IMR-90 (cell line): ENCODE results near the gene SLC25A21. TPM values are rescaled to one million over a fixed set of nuclear protein-coding genes. Genes with fewer than 3 reads are reported as not detected.

Source experiments
- ATAC-seq: fragments of 200-7000 bp; cut with Tn5 transposase; 2 replicates; pipeline ENCODE4 v1.9.1; 2020; ENCODE audit warnings: low read depth, mild to moderate bottlenecking, moderate library complexity
- BruUV-seq: library from RNA; stranded (reverse); fragments of 400-500 nt; replicated peaks from 2 replicates; lab custom pipeline; 2021; lab: Mats Ljungman, UMichigan
- CTCF ChIA-PET: fragments of 300-600 bp; formaldehyde crosslinking; extraction: SDS; loops from one replicate; lab custom pipeline; 2021; ENCODE audit warnings: antibody characterized with exemption; lab: Yijun Ruan, JAX
- POLR2A ChIA-PET: fragments of 300-600 bp; sonication (Branson Sonifier 250); formaldehyde crosslinking; loops from one replicate; lab custom pipeline; 2022; ENCODE audit warnings: antibody characterized with exemption; ENCODE audit not compliant: unreplicated experiment; lab: Charles Lee
- DNase-seq: peaks from one replicate; pipeline ENCODE4 v3.0.0; 2013
- H2AFZ ChIP-seq: replicated peaks from 2 replicates; pipeline ENCODE3; 2013; ENCODE audit warnings: low read length, mild to moderate bottlenecking; ENCODE audit not compliant: poor library complexity
- H2AK5ac ChIP-seq: 2 replicates; pipeline ENCODE4 v1.6.1; 2013; ENCODE audit warnings: low read depth, low read length, inconsistent platforms
- H2AK9ac ChIP-seq: replicated peaks from 2 replicates; pipeline ENCODE3; 2013; ENCODE audit warnings: mild to moderate bottlenecking, low read depth, low read length, moderate library complexity; ENCODE audit not compliant: poor library complexity
- H2BK120ac ChIP-seq: 2 replicates; pipeline ENCODE4 v1.6.1; 2013; ENCODE audit warnings: low read depth, low read length, inconsistent platforms
- H2BK15ac ChIP-seq: 3 replicates; pipeline ENCODE4 v1.6.1; 2013; ENCODE audit warnings: low read depth, low read length, inconsistent platforms
- H2BK20ac ChIP-seq: 2 replicates; pipeline ENCODE4 v1.6.1; 2013; ENCODE audit warnings: low read depth, mild to moderate bottlenecking, inconsistent platforms, low read length, moderate library complexity
- H2BK5ac ChIP-seq: 2 replicates; pipeline ENCODE4 v1.6.1; 2013; ENCODE audit warnings: mild to moderate bottlenecking, low read depth, low read length, inconsistent platforms; ENCODE audit not compliant: poor library complexity, severe bottlenecking
- H3K14ac ChIP-seq: replicated peaks from 2 replicates; pipeline ENCODE4 v1.6.1; 2013; ENCODE audit warnings: low read depth, low read length, inconsistent platforms
- H3K18ac ChIP-seq: 2 replicates; pipeline ENCODE4 v1.6.1; 2013; ENCODE audit warnings: low read depth, low read length, control low read depth
- H3K23ac ChIP-seq: 2 replicates; pipeline ENCODE4 v1.6.1; 2013; ENCODE audit warnings: low read depth, low read length, inconsistent platforms
- H3K27ac ChIP-seq: 2 replicates; pipeline ENCODE4 v1.5.1; 2013; ENCODE audit warnings: mild to moderate bottlenecking, control low read depth, low read length; ENCODE audit not compliant: insufficient read depth
- H3K27me3 ChIP-seq: 2 replicates; pipeline ENCODE4 v1.6.1; 2013; ENCODE audit warnings: low read length; ENCODE audit not compliant: control insufficient read depth, insufficient read depth
- H3K36me3 ChIP-seq: 2 replicates; pipeline ENCODE4 v1.6.1; 2013; ENCODE audit warnings: low read length, mixed read lengths; ENCODE audit not compliant: control insufficient read depth, insufficient read depth
- H3K4ac ChIP-seq: 2 replicates; pipeline ENCODE4 v1.6.1; 2013; ENCODE audit warnings: low read depth, low read length, inconsistent platforms
- H3K4me1 ChIP-seq: 2 replicates; pipeline ENCODE4 v1.6.1; 2013; ENCODE audit warnings: low read length, mixed read lengths; ENCODE audit not compliant: control insufficient read depth, insufficient read depth
- H3K4me2 ChIP-seq: 2 replicates; pipeline ENCODE4 v1.6.1; 2013; ENCODE audit warnings: low read depth, mild to moderate bottlenecking, control low read depth, low read length, moderate library complexity
- H3K4me3 ChIP-seq: 2 replicates; pipeline ENCODE4 v1.5.1; 2013; ENCODE audit warnings: low read depth, mild to moderate bottlenecking, control low read depth, low read length, moderate library complexity; ENCODE audit not compliant: insufficient read depth
- H3K56ac ChIP-seq: 2 replicates; pipeline ENCODE4 v1.6.1; 2013; ENCODE audit warnings: low read length, inconsistent platforms; ENCODE audit not compliant: insufficient read depth; ENCODE audit errors: extremely low read depth
- H3K79me1 ChIP-seq, 2 experiments: 2 replicates each; pipeline ENCODE4 v1.6.1; 2013; ENCODE audit warnings: low read length in 2 of 2, inconsistent platforms in 1 of 2, low read depth in 1 of 2
- H3K9ac ChIP-seq: 2 replicates; pipeline ENCODE4 v1.6.1; 2013; ENCODE audit warnings: low read depth, low read length, control low read depth
- H3K9me1 ChIP-seq: 2 replicates; pipeline ENCODE4 v1.6.1; 2013; ENCODE audit warnings: low read length, inconsistent platforms; ENCODE audit not compliant: insufficient read depth
- H3K9me3 ChIP-seq: 2 replicates; pipeline ENCODE4 v1.6.1; 2013; ENCODE audit warnings: low read length; ENCODE audit not compliant: control insufficient read depth, insufficient read depth
- H4K20me1 ChIP-seq: 2 replicates; pipeline ENCODE4 v1.6.1; 2013; ENCODE audit warnings: low read length, inconsistent platforms; ENCODE audit not compliant: insufficient read depth
- H4K5ac ChIP-seq: 2 replicates; pipeline ENCODE4 v1.6.1; 2013; ENCODE audit warnings: mild to moderate bottlenecking, low read depth, low read length, control low read depth
- H4K8ac ChIP-seq, 2 experiments: 2 replicates each; pipeline ENCODE4 v1.6.1; 2013; ENCODE audit warnings: low read depth in 2 of 2, low read length in 2 of 2, control low read depth in 1 of 2, inconsistent platforms in 1 of 2
- H4K91ac ChIP-seq: 2 replicates; pipeline ENCODE4 v1.6.1; 2013; ENCODE audit warnings: low read depth, low read length, inconsistent platforms; ENCODE audit not compliant: insufficient read depth
- CEBPB ChIP-seq: IDR thresholded peaks from 2 replicates; pipeline ENCODE4 v1.6.1; 2012; ENCODE audit warnings: low read depth, low read length, improper control_type of control experiment
- CHD1 ChIP-seq: IDR thresholded peaks from 2 replicates; pipeline ENCODE4 v1.6.1; 2012; ENCODE audit warnings: low read depth, low read length, improper control_type of control experiment
- CTCF ChIP-seq: conservative IDR thresholded peaks from 2 replicates; pipeline ENCODE4 v1.5.1; 2012; ENCODE audit warnings: mild to moderate bottlenecking, low read depth, low read length, improper control_type of control experiment
- ELK1 ChIP-seq: fragments of 150-350 bp; IDR thresholded peaks from 2 replicates; pipeline ENCODE4 v1.6.1; 2016; ENCODE audit warnings: low read depth, mild to moderate bottlenecking, low read length, moderate library complexity, borderline replicate concordance
- FOS ChIP-seq: fragments of 150-350 bp; IDR thresholded peaks from 2 replicates; pipeline ENCODE4 v1.6.1; 2016; ENCODE audit warnings: low read depth, low read length
- MAFK ChIP-seq: IDR thresholded peaks from 2 replicates; pipeline ENCODE4 v1.6.1; 2012; ENCODE audit warnings: low read depth, low read length, improper control_type of control experiment
- MXI1 ChIP-seq: IDR thresholded peaks from 2 replicates; pipeline ENCODE4 v1.6.1; 2012; ENCODE audit warnings: low read depth, mild to moderate bottlenecking, low read length, moderate library complexity, borderline replicate concordance
- NFE2L2 ChIP-seq: fragments of 150-350 bp; IDR thresholded peaks from 2 replicates; pipeline ENCODE4 v1.6.1; 2016; ENCODE audit warnings: low read depth, mild to moderate bottlenecking, low read length
- POLR2A ChIP-seq: IDR thresholded peaks from 2 replicates; pipeline ENCODE4 v1.6.1; 2012; ENCODE audit warnings: mild to moderate bottlenecking, low read depth, low read length
- RCOR1 ChIP-seq: IDR thresholded peaks from 2 replicates; pipeline ENCODE4 v1.6.1; 2012; ENCODE audit warnings: mild to moderate bottlenecking, low read length, improper control_type of control experiment; ENCODE audit not compliant: insufficient replicate concordance
- WGBS, 2 experiments: methylation state at CpG; one replicate each; pipeline versions ENCODE4 v1.1.5 to v1.1.7; 2013; ENCODE audit warnings: missing lambda C conversion rate in 2 of 2; ENCODE audit not compliant: insufficient read length in 1 of 2; ENCODE audit errors: extremely low coverage in 2 of 2; 5-methylcytosine and 5-hydroxymethylcytosine counted together
- dilution Hi-C: fragments of 300-500 bp; cut with HindIII; formaldehyde crosslinking; loops from one replicate; pipeline ENCODE4 v1.14.3; 2018; ENCODE audit warnings: low sequenced_read_pairs; ENCODE audit not compliant: unreplicated experiment
- in situ Hi-C: fragments of 300-500 bp; cut with MboI; formaldehyde crosslinking; loops from 3 replicates; pipeline ENCODE4 v1.14.3; 2019; ENCODE audit warnings: low sequenced_read_pairs, inconsistent platforms, mixed read lengths
- intact Hi-C: fragments of 100-400 bp; cut with micrococcal nuclease; formaldehyde crosslinking; loops from 2 replicates; pipeline ENCODE4 v1.10.0; 2022
- polyA plus RNA-seq, 3 experiments: library from polyadenylated mRNA; depleted of rRNA; stranded (reverse); fragments of >200 nt; gene quantifications; 2 replicates each; pipeline ENCODE4 v1.2.3, GENCODE V29; 2012; ENCODE audit warnings: low replicate concordance in 1 of 3
- total RNA-seq: library from RNA; depleted of rRNA; stranded (reverse); fragments of >200 nt; gene quantifications from 2 replicates; pipeline ENCODE4 v1.2.3, GENCODE V29; 2012

SLC25A21 gene
- total and polyA plus RNA-seq, 2 of the 4 experiments (the other 2 are of a cell fraction): 0.62 to 0.90 TPM

GRCh38 chr14:36834293-36834692 is 338.1 kb downstream of the SLC25A21 start:
- H3K27me3 ChIP-seq: no peaks in the 10 kb centered on the region
- no CpG with 5 or more reads among the region's 2 CpGs for WGBS, 2 experiments
- no peak overlapping the region for H2BK120ac ChIP-seq
- dilution Hi-C loops (no loop called here), intact Hi-C loops (no loop called here), in situ Hi-C loops (no loop called here)
- no peak overlapping the region for H3K14ac ChIP-seq
- no peak overlapping the region for H2AK9ac ChIP-seq
- no TSS peak for BruUV-seq
- no peaks in the 10 kb centered on the region for H3K9me3 ChIP-seq
- no peak overlapping the region for H3K56ac ChIP-seq
- no peak overlapping the region for H3K23ac ChIP-seq
- H4K8ac ChIP-seq: no peak overlapping the region
- H2BK5ac ChIP-seq: no peak overlapping the region
- POLR2A ChIA-PET: no interaction called here
- H3K9me1 ChIP-seq: no peaks in the 10 kb centered on the region
- no peak overlapping the region for H3K4me2 ChIP-seq
- DNase-seq (no peak), ATAC-seq (no peak)
- H3K4me1 ChIP-seq: no peaks in the 10 kb centered on the region
- H4K5ac ChIP-seq: no peak overlapping the region
- no peaks in the 10 kb centered on the region for H3K36me3 ChIP-seq
- H3K18ac ChIP-seq: no peak overlapping the region
- no peak overlapping the region for H3K9ac ChIP-seq
- H2AK5ac ChIP-seq: no peak overlapping the region
- H2BK15ac ChIP-seq: no peak overlapping the region
- H3K4me3 ChIP-seq: no peak overlapping the region
- H3K27ac ChIP-seq: no peak overlapping the region
- CTCF ChIA-PET: no interaction called here
- H3K79me1 ChIP-seq: no peaks in the 10 kb centered on the region
- no peak overlapping the region for H2BK20ac ChIP-seq
- no peak overlapping the region for H2AFZ ChIP-seq
- H4K20me1 ChIP-seq: no peaks in the 10 kb centered on the region
- TF ChIP-seq ELK1 (no peak), MAFK (no peak), CEBPB (no peak), FOS (no peak), MXI1 (no peak), NFE2L2 (no peak), RCOR1 (no peak), CHD1 (no peak), POLR2A (no peak), CTCF (no peak)
- no peak overlapping the region for H3K4ac ChIP-seq
- no peak overlapping the region for H4K91ac ChIP-seq
